ENCODE results near the gene LPP.

Gene LPP

GRCh38 chr3:188272481-188273372, 118.8 kb downstream of the LPP start:
- peak; percentile 62 for DNase-seq (ENCODE audit: low spot score)

- DNase-seq (ENCODE audit: low spot score): no peak
These were observed 120.4 kb downstream of the LPP start for GRCh38 chr3:188274249-188274915.

- DNase-seq (ENCODE audit: low spot score): no peak
These were observed 122.4 kb downstream of the LPP start for GRCh38 chr3:188276375-188276774.

- no peak for DNase-seq (ENCODE audit: low spot score)
These were observed 124.9 kb downstream of the LPP start for GRCh38 chr3:188278717-188279324.

- no peak for DNase-seq (ENCODE audit: low spot score)
These were observed 125.8 kb downstream of the LPP start for GRCh38 chr3:188279502-188280335.

GRCh38 chr3:188280627-188281026, 126.7 kb downstream of the LPP start:
- no peak for DNase-seq (ENCODE audit: low spot score)

- no peak for DNase-seq (ENCODE audit: low spot score)
These were observed 128.9 kb downstream of the LPP start for GRCh38 chr3:188282871-188283270.

GRCh38 chr3:188283347-188283746, 129.4 kb downstream of the LPP start:
- DNase-seq (ENCODE audit: low spot score): no peak

GRCh38 chr3:188284455-188285212, 130.7 kb downstream of the LPP start:
- DNase-seq (ENCODE audit: low spot score): no peak

- DNase-seq (ENCODE audit: low spot score): peak; percentile 79
These were observed 132.1 kb downstream of the LPP start for GRCh38 chr3:188286087-188286513.

- no peak for DNase-seq (ENCODE audit: low spot score)
These were observed 133.4 kb downstream of the LPP start for GRCh38 chr3:188287339-188287738.

GRCh38 chr3:188287762-188288505, 134.0 kb downstream of the LPP start:
- no peak for DNase-seq (ENCODE audit: low spot score)

GRCh38 chr3:188292251-188292650, 138.3 kb downstream of the LPP start:
- DNase-seq (ENCODE audit: low spot score): no peak

GRCh38 chr3:188292827-188293226, 138.9 kb downstream of the LPP start:
- DNase-seq (ENCODE audit: low spot score): no peak

- DNase-seq (ENCODE audit: low spot score): no peak
These were observed 140.2 kb downstream of the LPP start for GRCh38 chr3:188294113-188294512.

GRCh38 chr3:188294823-188295487, 141.0 kb downstream of the LPP start:
- peak; percentile 79 for DNase-seq (ENCODE audit: low spot score)

- no peak for DNase-seq (ENCODE audit: low spot score)
These were observed 141.9 kb downstream of the LPP start for GRCh38 chr3:188295876-188296275.

GRCh38 chr3:188296761-188297612, 143.0 kb downstream of the LPP start:
- DNase-seq (ENCODE audit: low spot score): no peak

- peak; percentile 18 for DNase-seq (ENCODE audit: low spot score)
These were observed 144.6 kb downstream of the LPP start for GRCh38 chr3:188298585-188298984.

Data from kidney capillary endothelial cell (primary cell).